Measurements from ENCODE around the gene TMEM163. TPM values are rescaled to one million over a fixed set of nuclear protein-coding genes. Genes with fewer than 3 reads are reported as not detected.
A peak's percentile ranks its signal among the peaks of the same experiment; 100 is the strongest.

The TMEM163 gene
- polyA plus RNA-seq, 1 donor, result 0.39 TPM

- no peak overlapping the region for H3K4me3 ChIP-seq (ENCODE audit: low read length)
- H3K36me3 ChIP-seq (ENCODE audit: control insufficient read depth, insufficient read depth, low read length), result no peaks in the 10 kb centered on the region
- no CpG with 5 or more reads among the region's 10 CpGs for WGBS (ENCODE audit: insufficient coverage, low lambda C conversion rate)
- no peaks in the 10 kb centered on the region for H3K27me3 ChIP-seq (ENCODE audit: control insufficient read depth, insufficient read depth, low read length)
- no peaks in the 10 kb centered on the region for H3K9me3 ChIP-seq (ENCODE audit: control insufficient read depth, low read depth, low read length)
- H3K27ac ChIP-seq (ENCODE audit: low read length), result no peak overlapping the region
- no peaks in the 10 kb centered on the region for H3K4me1 ChIP-seq (ENCODE audit: control insufficient read depth, insufficient read depth, low read length)
- DNase-seq, result no peak
Measured at GRCh38 chr2:134458950-134459349, 259.9 kb downstream of the TMEM163 start.

- 100% methylated on average over 1 of the region's 6 CpGs for WGBS (ENCODE audit: insufficient coverage, low lambda C conversion rate)
- Histone ChIP-seq H3K4me3 (ENCODE audit: low read length) (no peak overlapping the region), H3K9me3 (ENCODE audit: control insufficient read depth, low read depth, low read length) (no peaks in the 10 kb centered on the region), H3K27ac (ENCODE audit: low read length) (no peak overlapping the region), H3K4me1 (ENCODE audit: control insufficient read depth, insufficient read depth, low read length) (no peaks in the 10 kb centered on the region), H3K27me3 (ENCODE audit: control insufficient read depth, insufficient read depth, low read length) (no peaks in the 10 kb centered on the region), H3K36me3 (ENCODE audit: control insufficient read depth, insufficient read depth, low read length) (no peaks in the 10 kb centered on the region)
- DNase-seq, result no peak
Measured at GRCh38 chr2:134458473-134458853, 260.3 kb downstream of the TMEM163 start.

DNA sequence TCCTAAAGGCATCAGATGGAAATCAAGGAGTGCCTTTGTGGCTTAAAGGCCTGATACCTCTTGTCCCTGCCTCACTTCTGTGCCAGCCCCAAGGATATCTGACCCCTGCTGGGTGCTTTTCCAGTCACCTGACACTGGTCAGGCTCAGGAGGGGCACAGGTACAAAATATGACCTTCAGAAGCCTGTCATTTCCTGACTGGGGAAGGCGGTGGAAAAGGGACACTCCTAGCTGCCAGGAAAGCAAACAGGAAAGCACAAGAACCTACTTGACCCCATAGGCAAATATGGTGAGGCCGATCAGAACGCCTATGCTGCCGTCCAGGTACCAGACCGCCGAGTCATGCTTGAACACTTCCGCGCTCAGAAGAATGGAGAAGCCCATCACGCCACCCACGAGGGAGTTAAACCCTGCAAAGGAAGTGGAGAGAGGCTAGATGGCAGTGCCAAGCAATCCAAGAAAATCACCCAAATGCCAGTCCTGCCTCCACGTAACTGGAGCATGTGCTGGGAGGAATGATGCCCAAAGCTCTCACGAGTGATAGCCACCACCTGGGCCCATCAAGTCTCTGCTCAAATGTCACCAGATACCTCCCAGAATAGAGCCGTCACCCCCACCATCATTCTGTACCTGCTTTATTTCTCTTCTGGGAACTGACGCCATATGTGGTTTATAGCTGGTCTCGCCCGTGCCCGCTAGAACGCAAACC lies 260.9 kb downstream of the TMEM163 start:
- H3K9me3 ChIP-seq (ENCODE audit: control insufficient read depth, low read depth, low read length), result no peaks in the 10 kb centered on the region
- no peak overlapping the region for H3K27ac ChIP-seq (ENCODE audit: low read length)
- no peaks in the 10 kb centered on the region for H3K4me1 ChIP-seq (ENCODE audit: control insufficient read depth, insufficient read depth, low read length)
- H3K27me3 ChIP-seq (ENCODE audit: control insufficient read depth, insufficient read depth, low read length), result no peaks in the 10 kb centered on the region
- no peak for DNase-seq
- no peak overlapping the region for H3K4me3 ChIP-seq (ENCODE audit: low read length)
- WGBS (ENCODE audit: insufficient coverage, low lambda C conversion rate), result 96% methylated on average over 4 of the region's 18 CpGs
- H3K36me3 ChIP-seq (ENCODE audit: control insufficient read depth, insufficient read depth, low read length), result no peaks in the 10 kb centered on the region

GRCh38 chr2:134457353-134457752 lies 261.4 kb downstream of the TMEM163 start:
- Histone ChIP-seq H3K4me1 (ENCODE audit: control insufficient read depth, insufficient read depth, low read length) (no peaks in the 10 kb centered on the region), H3K4me3 (ENCODE audit: low read length) (no peak overlapping the region), H3K9me3 (ENCODE audit: control insufficient read depth, low read depth, low read length) (no peaks in the 10 kb centered on the region), H3K27me3 (ENCODE audit: control insufficient read depth, insufficient read depth, low read length) (no peaks in the 10 kb centered on the region), H3K36me3 (ENCODE audit: control insufficient read depth, insufficient read depth, low read length) (no peaks in the 10 kb centered on the region), H3K27ac (ENCODE audit: low read length) (no peak overlapping the region)
- DNase-seq, result no peak
- WGBS (ENCODE audit: insufficient coverage, low lambda C conversion rate), result 100% methylated on average over 1 of the region's 7 CpGs

- Histone ChIP-seq H3K9me3 (ENCODE audit: control insufficient read depth, low read depth, low read length) (no peaks in the 10 kb centered on the region), H3K4me3 (ENCODE audit: low read length) (no peak overlapping the region), H3K4me1 (ENCODE audit: control insufficient read depth, insufficient read depth, low read length) (no peaks in the 10 kb centered on the region), H3K36me3 (ENCODE audit: control insufficient read depth, insufficient read depth, low read length) (peaks cover 2% of the 10 kb centered on the region), H3K27ac (ENCODE audit: low read length) (no peak overlapping the region), H3K27me3 (ENCODE audit: control insufficient read depth, insufficient read depth, low read length) (no peaks in the 10 kb centered on the region)
- no CpG with 5 or more reads among the region's 10 CpGs for WGBS (ENCODE audit: insufficient coverage, low lambda C conversion rate)
- DNase-seq, result peak in 1 of 2 donors; percentile 19
Measured at GRCh38 chr2:134455426-134455825, 263.4 kb downstream of the TMEM163 start.

DNA sequence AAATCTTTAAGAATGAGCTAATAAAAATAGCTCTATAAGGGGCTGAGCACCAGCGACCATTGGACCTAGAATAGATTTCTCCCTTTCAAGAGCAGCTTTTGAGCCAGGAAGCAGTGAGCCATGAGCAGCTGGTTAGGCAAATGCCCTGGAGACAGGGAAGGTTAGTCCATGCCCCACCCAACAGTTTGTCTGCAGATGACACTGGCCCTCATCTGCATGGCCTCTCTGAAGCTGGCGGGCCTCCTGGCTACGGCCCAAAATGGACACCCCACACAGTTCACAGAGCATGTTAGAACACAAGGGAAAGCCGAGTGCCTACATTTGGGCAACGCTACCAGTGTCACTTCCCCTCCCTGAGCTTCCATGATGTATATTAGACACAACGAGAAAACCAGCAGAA lies 263.9 kb downstream of the TMEM163 start:
- H3K27ac ChIP-seq (ENCODE audit: low read length), result no peak overlapping the region
- DNase-seq, result no peak
- H3K9me3 ChIP-seq (ENCODE audit: control insufficient read depth, low read depth, low read length), result no peaks in the 10 kb centered on the region
- 90% methylated on average over 2 of the region's 6 CpGs for WGBS (ENCODE audit: insufficient coverage, low lambda C conversion rate)
- H3K27me3 ChIP-seq (ENCODE audit: control insufficient read depth, insufficient read depth, low read length), result no peaks in the 10 kb centered on the region
- H3K4me1 ChIP-seq (ENCODE audit: control insufficient read depth, insufficient read depth, low read length), result no peaks in the 10 kb centered on the region
- H3K4me3 ChIP-seq (ENCODE audit: low read length), result no peak overlapping the region
- H3K36me3 ChIP-seq (ENCODE audit: control insufficient read depth, insufficient read depth, low read length), result peaks cover 4% of the 10 kb centered on the region

DNA sequence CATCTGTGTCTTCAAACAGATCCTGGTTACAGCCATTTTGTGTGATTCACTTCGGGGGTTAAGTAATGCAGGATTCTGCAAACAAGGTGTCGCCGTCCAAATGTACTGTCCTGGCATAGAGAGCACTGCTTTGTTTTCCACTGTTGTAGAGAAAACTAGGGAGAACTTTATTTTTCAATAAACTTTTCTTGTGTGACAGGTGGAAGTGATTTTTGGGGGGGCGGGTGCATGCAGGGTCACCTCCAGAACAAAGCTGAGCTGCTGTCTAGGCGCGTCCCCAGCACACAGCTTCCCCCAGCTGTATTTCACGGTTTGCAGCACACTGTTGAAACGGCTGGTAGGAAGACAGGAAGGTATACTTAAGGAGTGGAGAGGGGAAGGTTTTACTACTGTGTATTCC lies 264.4 kb downstream of the TMEM163 start:
- H3K4me3 ChIP-seq (ENCODE audit: low read length), result no peak overlapping the region
- DNase-seq, result no peak
- no peaks in the 10 kb centered on the region for H3K4me1 ChIP-seq (ENCODE audit: control insufficient read depth, insufficient read depth, low read length)
- H3K27me3 ChIP-seq (ENCODE audit: control insufficient read depth, insufficient read depth, low read length), result no peaks in the 10 kb centered on the region
- no peaks in the 10 kb centered on the region for H3K9me3 ChIP-seq (ENCODE audit: control insufficient read depth, low read depth, low read length)
- WGBS (ENCODE audit: insufficient coverage, low lambda C conversion rate), result no CpG with 5 or more reads among the region's 8 CpGs
- H3K27ac ChIP-seq (ENCODE audit: low read length), result no peak overlapping the region
- H3K36me3 ChIP-seq (ENCODE audit: control insufficient read depth, insufficient read depth, low read length), result peaks cover 9% of the 10 kb centered on the region

DNA sequence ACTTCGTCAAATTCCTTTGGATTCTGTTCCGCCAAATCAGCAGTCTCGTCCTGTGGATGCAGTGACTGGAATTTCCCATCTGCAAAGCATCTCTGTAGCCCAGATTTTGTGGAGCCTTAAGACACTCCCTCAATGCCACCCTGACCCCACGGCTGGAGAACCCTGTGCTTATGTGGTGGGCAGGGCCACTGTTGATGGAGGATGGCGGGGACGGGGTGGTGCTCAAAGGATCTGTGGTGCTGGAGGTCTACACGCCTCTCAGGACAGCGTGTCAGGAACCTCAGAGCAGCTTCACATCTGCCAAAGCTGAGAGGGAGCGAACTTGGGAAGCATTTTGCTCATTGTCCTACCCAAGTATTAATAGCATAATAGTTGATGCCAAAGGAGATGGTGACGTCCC lies 264.8 kb downstream of the TMEM163 start:
- DNase-seq, result no peak
- no CpG with 5 or more reads among the region's 10 CpGs for WGBS (ENCODE audit: insufficient coverage, low lambda C conversion rate)
- peaks cover 13% of the 10 kb centered on the region for H3K36me3 ChIP-seq (ENCODE audit: control insufficient read depth, insufficient read depth, low read length)
- H3K27ac ChIP-seq (ENCODE audit: low read length), result no peak overlapping the region
- no peaks in the 10 kb centered on the region for H3K27me3 ChIP-seq (ENCODE audit: control insufficient read depth, insufficient read depth, low read length)
- H3K9me3 ChIP-seq (ENCODE audit: control insufficient read depth, low read depth, low read length), result no peaks in the 10 kb centered on the region
- H3K4me1 ChIP-seq (ENCODE audit: control insufficient read depth, insufficient read depth, low read length), result no peaks in the 10 kb centered on the region
- no peak overlapping the region for H3K4me3 ChIP-seq (ENCODE audit: low read length)

DNA sequence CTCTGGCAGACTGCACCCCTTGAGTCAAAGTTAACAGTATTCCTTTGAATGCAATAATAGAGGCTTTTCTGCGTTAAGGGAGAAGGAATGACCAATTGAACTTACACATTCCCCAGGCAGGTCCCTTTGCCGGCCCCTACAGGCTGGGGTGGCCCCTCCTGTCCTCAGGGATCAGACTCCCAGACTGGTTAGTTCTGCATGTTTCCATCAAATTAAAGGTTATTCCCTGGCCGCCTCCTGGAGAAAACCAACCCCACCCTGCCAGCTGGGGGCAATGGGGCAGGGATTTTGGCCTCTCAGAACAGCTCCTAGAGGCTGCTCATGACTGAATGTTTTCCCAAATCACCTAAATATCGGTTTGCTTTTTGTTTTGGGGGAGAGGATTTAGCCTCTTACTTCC lies 265.3 kb downstream of the TMEM163 start:
- Histone ChIP-seq H3K27ac (ENCODE audit: low read length) (no peak overlapping the region), H3K27me3 (ENCODE audit: control insufficient read depth, insufficient read depth, low read length) (no peaks in the 10 kb centered on the region), H3K4me1 (ENCODE audit: control insufficient read depth, insufficient read depth, low read length) (no peaks in the 10 kb centered on the region), H3K9me3 (ENCODE audit: control insufficient read depth, low read depth, low read length) (no peaks in the 10 kb centered on the region), H3K4me3 (ENCODE audit: low read length) (no peak overlapping the region), H3K36me3 (ENCODE audit: control insufficient read depth, insufficient read depth, low read length) (peaks cover 18% of the 10 kb centered on the region)
- WGBS (ENCODE audit: insufficient coverage, low lambda C conversion rate), result 100% methylated on average over 1 of the region's 4 CpGs
- no peak for DNase-seq

DNA sequence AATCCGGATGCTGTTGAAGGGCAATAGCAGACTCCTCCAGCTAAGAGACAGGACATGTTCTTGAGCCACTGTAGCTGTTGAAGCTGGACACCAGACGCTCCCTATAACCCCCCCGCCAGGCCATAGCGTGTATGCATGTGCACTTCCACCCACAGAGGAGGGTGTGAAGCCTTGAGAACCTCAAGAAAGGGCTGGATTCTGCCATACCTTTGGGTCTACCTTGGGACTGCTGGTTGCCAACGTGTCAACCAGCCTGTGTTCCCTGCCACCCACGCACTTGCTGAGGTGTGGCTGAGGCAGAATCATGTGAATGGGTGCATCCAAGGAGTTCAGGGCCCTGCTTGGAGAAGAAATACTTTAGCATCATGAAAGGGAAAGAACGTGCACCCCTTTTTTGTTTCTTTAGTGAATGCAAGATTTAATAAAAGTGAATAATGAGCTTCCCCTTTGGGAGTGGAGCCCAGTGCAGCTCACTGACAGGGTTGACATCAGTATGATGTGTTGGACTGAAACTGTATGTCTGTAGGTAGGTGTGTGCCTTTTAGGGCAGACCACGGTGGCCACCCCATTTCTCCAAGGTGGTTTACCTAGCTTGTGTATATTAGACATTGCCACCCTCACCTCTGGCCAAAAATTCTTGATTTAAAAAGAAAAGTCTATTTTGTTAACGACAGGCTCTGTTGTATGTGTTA lies 266.6 kb downstream of the TMEM163 start:
- Histone ChIP-seq H3K4me1 (ENCODE audit: control insufficient read depth, insufficient read depth, low read length) (no peaks in the 10 kb centered on the region), H3K4me3 (ENCODE audit: low read length) (no peak overlapping the region), H3K27ac (ENCODE audit: low read length) (no peak overlapping the region), H3K9me3 (ENCODE audit: control insufficient read depth, low read depth, low read length) (no peaks in the 10 kb centered on the region), H3K36me3 (ENCODE audit: control insufficient read depth, insufficient read depth, low read length) (peaks cover 21% of the 10 kb centered on the region), H3K27me3 (ENCODE audit: control insufficient read depth, insufficient read depth, low read length) (no peaks in the 10 kb centered on the region)
- 91% methylated on average over 1 of the region's 9 CpGs for WGBS (ENCODE audit: insufficient coverage, low lambda C conversion rate)
- DNase-seq, result no peak

DNA sequence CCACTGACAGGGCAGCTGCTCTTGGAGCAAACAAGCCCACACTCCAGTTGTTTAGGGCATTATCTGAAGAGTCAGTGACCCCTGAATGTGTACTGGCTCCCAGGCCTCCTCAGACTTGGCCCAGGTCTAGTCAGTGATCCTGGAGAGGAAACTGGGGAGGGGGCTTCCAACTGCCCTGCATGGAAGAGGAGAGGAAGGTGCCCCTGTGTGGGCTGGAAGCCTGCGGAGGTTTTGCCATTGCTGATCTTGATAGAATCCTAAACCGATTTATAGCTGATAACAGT lies 267.5 kb downstream of the TMEM163 start:
- H3K27ac ChIP-seq (ENCODE audit: low read length), result no peak overlapping the region
- no peaks in the 10 kb centered on the region for H3K27me3 ChIP-seq (ENCODE audit: control insufficient read depth, insufficient read depth, low read length)
- no CpG with 5 or more reads among the region's 2 CpGs for WGBS (ENCODE audit: insufficient coverage, low lambda C conversion rate)
- H3K9me3 ChIP-seq (ENCODE audit: control insufficient read depth, low read depth, low read length), result no peaks in the 10 kb centered on the region
- no peak overlapping the region for H3K4me3 ChIP-seq (ENCODE audit: low read length)
- no peak for DNase-seq
- peaks cover 21% of the 10 kb centered on the region for H3K36me3 ChIP-seq (ENCODE audit: control insufficient read depth, insufficient read depth, low read length)
- H3K4me1 ChIP-seq (ENCODE audit: control insufficient read depth, insufficient read depth, low read length), result no peaks in the 10 kb centered on the region
